GM12873 (cell line): Measurements from ENCODE around the gene ABI3BP.

Experiments used
- TF ChIP-seq, protein P1 (sequence below): IDR thresholded peaks from 2 replicates; pipeline ENCODE4 v1.5.1; 2012; ENCODE audit warnings: low read depth, mild to moderate bottlenecking, moderate library complexity, low read length, control low read depth; ENCODE audit not compliant: insufficient read depth; ENCODE audit errors: missing control alignments

ABI3BP gene

DNA sequence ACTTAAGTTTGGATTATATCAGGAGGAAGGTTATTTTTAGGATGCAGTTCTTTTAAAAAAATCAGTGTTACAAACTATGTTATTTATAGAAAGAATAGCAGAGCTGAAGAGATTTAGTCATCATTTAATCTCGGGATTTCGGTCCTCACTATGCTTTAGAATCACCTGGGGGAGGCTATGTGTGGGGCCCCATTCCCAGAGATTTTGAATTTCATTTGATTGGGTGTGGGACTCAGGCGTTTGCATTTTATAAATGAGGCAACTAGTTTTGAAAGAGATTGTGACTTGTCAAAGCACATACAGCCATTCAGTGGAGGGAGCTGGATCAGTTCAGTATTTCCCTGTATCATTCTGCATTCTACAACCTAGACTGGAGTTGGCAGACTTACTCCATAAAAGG, 247.1 kb downstream of the ABI3BP start:
- TF ChIP-seq, protein P1, sequence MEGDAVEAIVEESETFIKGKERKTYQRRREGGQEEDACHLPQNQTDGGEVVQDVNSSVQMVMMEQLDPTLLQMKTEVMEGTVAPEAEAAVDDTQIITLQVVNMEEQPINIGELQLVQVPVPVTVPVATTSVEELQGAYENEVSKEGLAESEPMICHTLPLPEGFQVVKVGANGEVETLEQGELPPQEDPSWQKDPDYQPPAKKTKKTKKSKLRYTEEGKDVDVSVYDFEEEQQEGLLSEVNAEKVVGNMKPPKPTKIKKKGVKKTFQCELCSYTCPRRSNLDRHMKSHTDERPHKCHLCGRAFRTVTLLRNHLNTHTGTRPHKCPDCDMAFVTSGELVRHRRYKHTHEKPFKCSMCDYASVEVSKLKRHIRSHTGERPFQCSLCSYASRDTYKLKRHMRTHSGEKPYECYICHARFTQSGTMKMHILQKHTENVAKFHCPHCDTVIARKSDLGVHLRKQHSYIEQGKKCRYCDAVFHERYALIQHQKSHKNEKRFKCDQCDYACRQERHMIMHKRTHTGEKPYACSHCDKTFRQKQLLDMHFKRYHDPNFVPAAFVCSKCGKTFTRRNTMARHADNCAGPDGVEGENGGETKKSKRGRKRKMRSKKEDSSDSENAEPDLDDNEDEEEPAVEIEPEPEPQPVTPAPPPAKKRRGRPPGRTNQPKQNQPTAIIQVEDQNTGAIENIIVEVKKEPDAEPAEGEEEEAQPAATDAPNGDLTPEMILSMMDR, result no peak

DNA sequence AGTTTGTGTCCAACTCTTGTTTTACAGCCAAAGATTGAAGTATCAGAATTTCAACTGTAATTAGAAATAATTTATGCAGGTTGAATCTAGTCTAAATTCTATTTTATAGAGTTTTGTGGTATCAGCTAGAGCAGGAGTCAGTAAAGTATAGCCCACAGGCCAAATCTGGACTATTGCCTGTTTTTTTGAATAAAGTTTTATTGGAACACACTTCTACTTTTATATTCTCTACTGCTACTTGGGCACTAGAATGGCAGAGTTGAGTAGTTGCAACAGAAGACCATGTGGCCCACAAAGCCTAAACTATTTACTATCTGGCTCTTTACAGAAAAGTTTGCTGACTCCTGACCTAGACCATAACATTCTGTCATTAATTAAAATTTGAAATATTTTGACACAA, 247.6 kb downstream of the ABI3BP start:
- TF ChIP-seq, protein P1, result no peak

DNA sequence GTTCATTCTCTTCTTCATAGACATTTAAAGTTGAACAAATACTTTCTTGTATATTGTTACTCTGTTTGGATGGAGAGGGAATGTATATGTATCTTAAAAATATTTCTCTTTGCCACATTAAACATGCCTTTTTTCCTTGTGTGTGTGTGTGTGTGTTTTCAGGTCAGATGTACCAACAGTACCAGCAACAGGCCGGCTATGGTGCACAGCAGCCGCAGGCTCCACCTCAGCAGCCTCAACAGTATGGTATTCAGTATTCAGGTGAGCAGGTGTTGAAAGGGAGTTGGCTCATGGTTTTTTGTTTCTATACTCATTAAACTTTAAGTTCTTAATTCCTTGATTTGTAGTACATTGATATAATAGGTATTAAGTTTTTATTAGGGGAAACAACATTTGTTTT, 248.6 kb downstream of the ABI3BP start:
- TF ChIP-seq, protein P1, result no peak

DNA sequence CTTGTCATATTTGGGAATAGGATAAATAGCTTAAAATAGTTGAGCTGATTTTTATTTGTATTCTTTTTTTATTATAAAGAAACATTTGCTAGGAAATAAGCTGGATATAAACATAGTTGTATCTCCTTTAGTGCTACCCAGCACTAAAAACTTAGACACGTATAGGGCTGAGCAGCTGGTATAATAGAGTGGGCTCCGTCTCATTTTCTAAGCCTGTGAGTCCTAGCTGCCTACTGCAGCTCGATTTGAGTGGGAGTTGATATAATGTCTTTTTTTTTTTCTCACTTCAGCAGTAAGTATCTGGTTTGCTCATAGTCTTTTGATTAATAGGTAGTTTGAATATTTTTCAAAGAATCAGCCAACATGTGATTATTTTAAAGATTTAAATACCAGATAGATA, 249.7 kb downstream of the ABI3BP start:
- TF ChIP-seq, protein P1, result no peak

DNA sequence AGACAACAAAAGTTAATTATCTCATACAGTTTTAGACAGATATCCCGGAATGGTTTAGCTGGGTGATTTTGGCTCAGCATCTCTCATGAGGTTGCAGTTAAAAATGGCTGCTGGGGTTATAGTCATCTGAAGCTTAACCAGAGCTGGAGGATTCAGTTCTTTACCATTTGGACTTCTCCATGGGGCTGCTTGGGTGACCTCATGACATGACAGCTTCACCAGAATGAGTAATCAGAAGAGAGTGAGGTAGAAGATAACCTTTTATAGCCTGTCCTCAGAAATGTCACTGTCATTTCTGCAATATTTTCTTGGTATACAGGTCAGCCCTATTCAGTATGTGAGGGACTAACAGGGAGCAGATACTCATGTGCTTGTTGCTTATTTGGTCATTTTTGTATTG, 253.0 kb downstream of the ABI3BP start:
- TF ChIP-seq, protein P1, result no peak

DNA sequence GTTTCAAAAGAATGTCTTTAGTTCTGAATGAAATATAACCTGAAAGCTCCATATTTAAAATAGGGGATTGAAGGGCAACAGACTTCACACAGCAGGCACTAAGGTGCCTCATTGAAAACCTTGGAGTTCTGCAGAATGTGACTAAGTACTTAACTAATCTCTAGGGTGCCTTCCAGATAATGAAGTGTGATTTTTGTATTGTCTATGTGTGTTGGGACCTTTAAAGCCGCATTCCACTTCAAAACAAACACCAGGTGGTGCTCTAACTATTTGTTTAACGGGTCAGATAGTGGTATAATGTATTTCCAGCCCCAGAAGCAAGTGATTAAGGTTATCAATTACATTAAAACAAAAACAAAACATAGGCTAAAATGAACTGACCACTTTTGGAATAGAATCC, 255.9 kb downstream of the ABI3BP start:
- TF ChIP-seq, protein P1, result peak; percentile 44

DNA sequence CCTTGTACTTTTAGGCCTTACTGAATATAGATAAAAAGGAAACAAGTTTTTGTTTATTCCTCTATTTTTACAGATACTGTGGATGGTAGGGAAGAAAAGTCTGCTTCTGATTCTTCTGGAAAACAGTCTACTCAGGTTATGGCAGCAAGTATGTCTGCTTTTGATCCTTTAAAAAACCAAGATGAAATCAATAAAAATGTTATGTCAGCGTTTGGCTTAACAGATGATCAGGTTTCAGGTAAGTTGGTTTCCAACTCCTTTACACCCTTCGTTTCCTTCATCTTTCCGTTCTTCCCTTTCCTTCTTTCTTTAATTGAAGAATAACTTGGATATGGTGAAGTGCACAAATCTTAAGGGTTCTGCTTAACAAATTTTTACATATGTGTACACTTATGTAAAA, 260.8 kb downstream of the ABI3BP start:
- TF ChIP-seq, protein P1, result no peak
